HG03342 (cell line): ENCODE measurements around the gene IL34.
"Not testable (repeated sequence)": the region's sequence is repeated elsewhere in the genome, so short reads cannot be mapped to it uniquely, and the experiment has no call there.

ENCODE experiments used
- ATAC-seq: cut with Tn5 transposase; IDR thresholded peaks from one replicate; pipeline ENCODE4 v1.9.1; 2021; ENCODE audit warnings: mild to moderate bottlenecking, moderate library complexity; ENCODE audit not compliant: unreplicated experiment

The IL34 gene

DNA sequence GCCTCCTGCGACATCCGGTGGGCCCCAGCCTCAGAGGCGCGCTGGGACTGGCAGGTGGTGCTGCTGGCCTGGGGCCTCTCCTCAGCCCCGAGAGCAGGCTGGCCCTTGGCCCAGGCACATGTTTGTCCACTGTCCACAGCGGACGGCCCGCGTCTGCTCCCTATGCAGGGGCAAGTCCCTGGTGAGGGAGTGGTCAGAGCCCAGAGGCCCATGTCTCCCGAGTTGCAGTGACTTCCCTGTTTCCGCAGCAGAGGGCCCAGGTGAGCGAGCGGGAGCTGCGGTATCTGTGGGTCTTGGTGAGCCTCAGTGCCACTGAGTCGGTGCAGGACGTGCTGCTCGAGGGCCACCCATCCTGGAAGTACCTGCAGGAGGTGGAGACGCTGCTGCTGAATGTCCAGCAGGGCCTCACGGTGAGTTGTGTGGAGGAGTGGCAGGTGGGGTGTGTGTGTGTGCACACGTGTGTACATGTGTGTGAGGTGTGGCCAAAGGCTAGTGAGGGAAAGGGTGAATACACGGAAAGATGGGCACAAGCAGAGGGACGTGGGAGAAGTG, 10.4 kb downstream of the IL34 start:
- no peak for ATAC-seq

DNA sequence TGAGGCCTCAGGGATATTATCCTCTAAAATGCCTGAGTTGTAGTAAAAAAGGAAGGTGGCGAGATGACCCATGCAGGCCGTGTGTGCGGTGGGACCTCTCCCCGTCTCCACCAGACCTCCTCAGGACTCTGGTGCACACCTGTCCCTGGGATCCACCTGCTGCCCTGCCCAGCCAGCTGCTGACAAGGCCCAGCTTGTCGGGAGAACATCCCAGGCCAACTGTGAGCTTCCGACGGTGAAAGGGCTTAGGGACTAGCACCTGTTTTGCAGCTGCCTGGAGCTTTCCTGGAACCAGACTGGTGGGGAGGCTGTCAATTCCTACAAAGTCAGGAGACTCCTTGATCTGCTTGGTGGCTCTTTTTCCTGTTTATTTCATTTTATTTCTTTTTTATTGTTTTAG, 11.6 kb downstream of the IL34 start:
- no peak for ATAC-seq

DNA sequence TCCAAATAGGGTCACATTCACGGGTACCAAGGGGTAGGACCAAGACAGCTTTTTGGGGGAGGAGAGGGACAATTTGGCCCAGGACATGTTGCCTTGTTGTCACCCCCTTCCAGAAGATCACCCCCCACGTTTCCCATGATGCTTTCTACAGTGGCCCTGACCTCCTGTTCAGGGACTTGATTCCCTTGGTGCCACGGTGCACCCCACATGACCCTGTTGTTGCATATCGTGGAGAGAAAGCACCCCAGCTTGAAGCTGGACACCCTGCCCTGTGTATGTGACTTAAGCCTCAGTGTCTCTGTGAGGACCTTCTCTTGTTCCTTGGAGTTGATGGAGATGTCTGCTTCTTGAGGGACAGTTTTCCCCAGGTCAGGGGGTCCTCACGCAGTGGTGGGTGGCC, 12.6 kb downstream of the IL34 start:
- no peak for ATAC-seq

- ATAC-seq, result no peak
These were observed 13.2 kb downstream of the IL34 start for GRCh38 chr16:70659546-70659945.

- no peak for ATAC-seq
These were observed 13.8 kb downstream of the IL34 start for GRCh38 chr16:70659953-70660671.

DNA sequence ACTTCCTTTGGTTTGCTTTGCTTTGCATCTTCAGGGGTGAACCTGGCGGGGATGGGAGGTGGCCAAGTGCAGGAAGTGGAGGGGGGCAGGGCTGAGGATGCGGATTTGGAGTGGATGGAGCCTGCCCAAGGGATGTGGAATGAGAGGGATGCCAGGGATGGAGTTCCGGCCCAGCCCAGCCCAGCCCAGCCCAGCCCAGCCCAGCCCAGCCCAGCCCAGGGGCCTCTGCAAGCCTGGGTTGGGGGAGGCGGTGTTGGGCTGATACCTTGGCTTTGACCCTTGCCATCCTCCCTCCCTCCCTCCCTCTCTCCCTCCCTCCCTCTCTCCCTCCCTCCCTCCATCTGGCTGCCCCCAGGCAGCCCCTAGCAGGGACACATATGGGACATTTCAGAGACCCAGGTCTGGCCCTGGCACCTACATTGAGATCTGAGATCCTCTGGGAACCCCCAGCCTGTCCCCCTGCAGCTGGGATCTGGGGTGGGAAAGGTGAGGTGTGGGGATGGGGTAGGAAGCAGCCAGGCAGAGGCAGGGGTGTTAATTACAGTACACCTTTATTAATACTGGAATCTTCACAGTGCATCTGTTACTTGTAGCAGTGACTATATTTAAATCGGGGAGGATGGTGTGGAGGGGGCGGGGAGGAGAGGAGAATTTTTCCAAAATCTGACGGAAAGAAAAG, 14.5 kb downstream of the IL34 start:
- no peak for ATAC-seq

- ATAC-seq, result no peak
These were observed 15.2 kb downstream of the IL34 start for GRCh38 chr16:70661534-70661917.

DNA sequence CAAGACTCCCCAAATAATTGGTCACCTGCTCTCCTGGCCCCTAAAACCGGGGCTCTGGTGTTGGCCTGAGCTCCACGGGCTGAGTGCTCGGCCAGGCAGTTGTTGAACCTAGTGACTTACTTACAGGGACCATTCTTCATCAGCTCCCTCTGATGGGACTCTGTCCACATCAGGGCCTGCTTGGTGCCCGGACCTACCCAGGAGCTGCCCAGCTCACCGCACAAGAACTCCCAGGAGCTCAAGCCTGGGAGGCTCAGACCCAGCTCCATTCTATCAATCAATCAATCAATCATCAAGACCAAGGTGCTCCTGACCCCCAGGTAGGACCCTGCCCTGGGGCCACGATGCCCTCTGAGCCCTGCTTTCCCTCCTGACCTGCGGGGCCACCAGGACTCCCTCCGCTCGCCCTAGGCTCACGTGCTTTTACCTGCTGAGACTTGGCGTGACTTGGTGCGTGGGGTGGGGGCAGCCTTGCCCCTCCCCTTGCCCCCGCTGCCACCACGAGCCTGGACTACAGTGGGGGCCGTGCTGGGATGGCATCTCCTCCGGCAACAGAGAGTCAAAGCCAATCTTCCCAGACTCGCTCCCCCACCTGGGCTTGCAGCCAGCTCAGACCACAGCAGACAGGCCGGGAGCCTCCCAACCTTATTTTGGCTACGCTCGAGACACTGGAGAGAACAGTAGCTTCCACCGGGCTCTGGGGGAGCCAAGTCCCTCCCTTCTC, 15.7 kb downstream of the IL34 start:
- ATAC-seq, result no peak

GRCh38 chr16:70662991-70663523, 16.7 kb downstream of the IL34 start:
- no peak for ATAC-seq

DNA sequence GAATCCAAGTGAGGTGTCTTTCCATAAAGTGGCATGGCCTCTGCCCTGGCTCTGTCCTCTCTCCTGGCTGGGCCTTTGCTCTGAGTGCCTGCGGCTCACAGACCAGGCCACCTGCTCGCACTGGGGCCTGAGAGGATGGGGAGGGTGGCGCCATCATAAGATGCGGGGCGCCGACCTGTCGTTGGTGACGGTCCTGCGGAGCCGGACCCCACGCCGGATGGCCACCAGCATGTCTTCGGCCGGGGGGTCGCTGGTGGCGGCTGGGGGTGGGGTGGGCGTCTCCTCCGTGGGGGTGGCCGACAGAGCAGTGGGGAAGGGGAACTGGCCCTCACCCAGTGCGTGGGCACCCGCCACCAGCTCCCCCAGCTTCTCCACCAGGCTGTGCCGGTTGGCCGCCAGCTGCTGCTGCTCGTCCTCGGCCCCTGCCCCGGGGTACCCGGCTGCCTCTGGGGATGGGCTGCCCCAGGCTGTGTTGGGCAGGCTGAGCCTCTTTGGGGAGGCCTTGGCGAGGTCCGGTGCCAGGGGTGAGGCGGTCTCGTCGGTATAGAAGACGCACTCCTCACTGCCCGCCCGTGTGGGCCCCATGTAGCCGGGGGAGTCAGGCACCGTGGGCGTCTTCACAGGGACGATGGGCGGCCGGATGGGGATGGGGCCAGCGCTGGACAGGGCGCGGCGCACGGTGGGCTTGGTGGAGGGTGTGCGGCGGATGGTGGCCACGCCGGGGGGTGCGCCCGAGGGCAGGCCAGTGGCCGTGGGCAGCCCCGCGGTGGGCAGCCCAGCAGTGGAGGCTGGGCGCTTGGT, 17.4 kb downstream of the IL34 start:
- ATAC-seq, result no peak

- ATAC-seq, result no peak
These were observed 18.2 kb downstream of the IL34 start for GRCh38 chr16:70664325-70665112.

- ATAC-seq, result no peak
These were observed 18.8 kb downstream of the IL34 start for GRCh38 chr16:70665113-70665694.

- ATAC-seq, result no peak
These were observed 19.7 kb downstream of the IL34 start for GRCh38 chr16:70665806-70666735.

DNA sequence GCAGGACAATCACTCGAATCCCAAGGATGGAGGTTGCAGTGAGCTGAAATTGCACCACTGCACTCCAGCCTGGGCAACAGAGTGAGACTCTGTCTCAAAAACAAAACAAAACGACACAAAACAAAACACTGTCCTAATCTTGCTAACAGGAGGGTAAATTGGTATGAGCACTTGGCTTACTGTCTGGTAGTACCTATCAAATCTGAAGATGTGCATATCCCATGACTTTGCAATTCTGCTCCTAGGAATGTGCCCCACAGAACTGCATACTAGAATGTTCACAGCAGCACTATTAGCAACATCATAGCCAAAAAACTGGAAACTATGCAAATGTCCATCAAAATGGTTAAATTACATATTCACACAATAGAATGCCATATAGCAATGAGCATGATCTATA, 23.8 kb downstream of the IL34 start:
- no peak for ATAC-seq

GRCh38 chr16:70670938-70671337, 24.6 kb downstream of the IL34 start:
- not testable (repeated sequence) for ATAC-seq

GRCh38 chr16:70674221-70675014, 28.1 kb downstream of the IL34 start:
- no peak for ATAC-seq

GRCh38 chr16:70675851-70676513, 29.6 kb downstream of the IL34 start:
- ATAC-seq, result no peak
